ELF-1 (cell line): ENCODE measurements around the gene DMBT1.

ENCODE experiments used
- DNase-seq: peaks from one replicate; pipeline ENCODE4 v3.0.0-alpha.2; 2016; ENCODE audit warnings: low read depth, low spot score

Gene DMBT1

GRCh38 chr10:122548407-122549085 is 12.0 kb upstream of the DMBT1 start:
- no peak for DNase-seq

GRCh38 chr10:122549636-122550035 is 10.9 kb upstream of the DMBT1 start:
- no peak for DNase-seq

- no peak for DNase-seq
Measured at GRCh38 chr10:122550427-122550826, 10.1 kb upstream of the DMBT1 start.

- no peak for DNase-seq
Measured at GRCh38 chr10:122550983-122551382, 9.6 kb upstream of the DMBT1 start.

- peak; percentile 53 for DNase-seq
Measured at GRCh38 chr10:122551450-122551849, 9.1 kb upstream of the DMBT1 start.

GRCh38 chr10:122553341-122553740 is 7.2 kb upstream of the DMBT1 start:
- DNase-seq, result no peak

GRCh38 chr10:122554131-122555036 is 6.2 kb upstream of the DMBT1 start:
- no peak for DNase-seq

- DNase-seq, result no peak
Measured at GRCh38 chr10:122555442-122555841, 5.1 kb upstream of the DMBT1 start.

- DNase-seq, result peak; percentile 39
Measured at GRCh38 chr10:122557516-122557915, 3.0 kb upstream of the DMBT1 start.

- no peak for DNase-seq
Measured at GRCh38 chr10:122558452-122558851, 2.1 kb upstream of the DMBT1 start.

GRCh38 chr10:122559228-122559627 is 1.3 kb upstream of the DMBT1 start:
- DNase-seq, result peak; percentile 14

GRCh38 chr10:122561212-122561611 is 658 bp downstream of the DMBT1 start:
- no peak for DNase-seq

GRCh38 chr10:122561792-122562191 is 1.2 kb downstream of the DMBT1 start:
- no peak for DNase-seq

- no peak for DNase-seq
Measured at GRCh38 chr10:122564980-122565379, 4.4 kb downstream of the DMBT1 start.

- peak; percentile 66 for DNase-seq
Measured at GRCh38 chr10:122565766-122566206, 5.2 kb downstream of the DMBT1 start.

GRCh38 chr10:122566632-122567031 is 6.1 kb downstream of the DMBT1 start:
- DNase-seq, result no peak

- peak; percentile 58 for DNase-seq
Measured at GRCh38 chr10:122567056-122567660, 6.6 kb downstream of the DMBT1 start.

GRCh38 chr10:122568551-122568950 is 8.0 kb downstream of the DMBT1 start:
- no peak for DNase-seq

- no peak for DNase-seq
Measured at GRCh38 chr10:122570920-122571319, 10.4 kb downstream of the DMBT1 start.

GRCh38 chr10:122571892-122572291 is 11.3 kb downstream of the DMBT1 start:
- no peak for DNase-seq

GRCh38 chr10:122575776-122576175 is 15.2 kb downstream of the DMBT1 start:
- no peak for DNase-seq

GRCh38 chr10:122576291-122576690 is 15.7 kb downstream of the DMBT1 start:
- DNase-seq, result no peak
